Measurements from ENCODE around the gene GREM1. TPM values are rescaled to one million over a fixed set of nuclear protein-coding genes. Genes with fewer than 3 reads are reported as not detected.

Gene GREM1
- total RNA-seq, 1 experiment from 2014 or later = 0.38 TPM

DNA sequence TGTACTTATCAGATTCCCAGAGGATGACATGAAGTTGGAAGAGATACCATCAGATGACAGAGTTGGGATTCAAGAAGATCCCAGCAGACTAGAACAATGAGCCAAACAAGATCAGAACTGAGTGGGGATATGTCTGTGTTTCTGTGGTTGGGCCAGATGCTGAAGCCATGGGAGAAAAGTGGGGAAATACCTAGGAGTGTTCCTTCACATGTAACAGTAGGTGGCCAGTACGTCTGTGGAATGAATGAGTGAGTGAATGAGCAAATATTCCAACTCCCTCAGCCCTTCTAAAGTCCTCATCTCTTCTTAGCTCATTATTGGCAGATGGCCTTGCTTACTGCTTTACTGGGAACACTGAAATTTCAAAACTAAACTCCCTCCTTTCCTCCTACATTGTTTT, 32.2 kb upstream of the GREM1 start:
- Histone ChIP-seq H3K27me3 (ENCODE audit: control insufficient read depth, insufficient read depth, low read length) (no peaks in the 10 kb centered on the region), H3K36me3 (replicated peaks; ENCODE audit: control insufficient read depth, insufficient read depth, low read length) (peaks cover 2% of the 10 kb centered on the region), H3K4me3 (ENCODE audit: insufficient read depth, low read depth, low read length) (no peak overlapping the region)
- no peak for DNase-seq

DNA sequence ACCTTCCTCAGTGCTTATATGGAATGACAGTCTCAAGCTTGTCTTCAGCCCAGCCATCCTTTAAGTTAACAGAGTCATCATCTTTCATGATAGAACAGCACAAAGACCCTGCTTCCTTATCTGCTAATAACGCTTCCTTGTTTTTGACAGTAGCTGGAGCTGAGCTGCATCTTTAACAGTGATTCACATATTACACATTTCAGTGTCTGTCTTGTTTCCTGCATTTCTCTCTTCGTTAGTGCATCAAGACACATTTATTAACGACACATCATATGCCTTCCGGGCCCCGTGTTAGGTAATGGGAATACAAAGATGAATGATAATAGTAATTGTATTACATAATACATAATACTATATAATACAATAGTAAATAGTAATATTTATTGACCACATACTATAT, 30.2 kb upstream of the GREM1 start:
- Histone ChIP-seq H3K27me3 (ENCODE audit: control insufficient read depth, insufficient read depth, low read length) (no peaks in the 10 kb centered on the region), H3K36me3 (replicated peaks; ENCODE audit: control insufficient read depth, insufficient read depth, low read length) (no peaks in the 10 kb centered on the region; the same call in 1 of the 2 replicates), H3K4me3 (ENCODE audit: insufficient read depth, low read depth, low read length) (no peak overlapping the region)
- no peak for DNase-seq

DNA sequence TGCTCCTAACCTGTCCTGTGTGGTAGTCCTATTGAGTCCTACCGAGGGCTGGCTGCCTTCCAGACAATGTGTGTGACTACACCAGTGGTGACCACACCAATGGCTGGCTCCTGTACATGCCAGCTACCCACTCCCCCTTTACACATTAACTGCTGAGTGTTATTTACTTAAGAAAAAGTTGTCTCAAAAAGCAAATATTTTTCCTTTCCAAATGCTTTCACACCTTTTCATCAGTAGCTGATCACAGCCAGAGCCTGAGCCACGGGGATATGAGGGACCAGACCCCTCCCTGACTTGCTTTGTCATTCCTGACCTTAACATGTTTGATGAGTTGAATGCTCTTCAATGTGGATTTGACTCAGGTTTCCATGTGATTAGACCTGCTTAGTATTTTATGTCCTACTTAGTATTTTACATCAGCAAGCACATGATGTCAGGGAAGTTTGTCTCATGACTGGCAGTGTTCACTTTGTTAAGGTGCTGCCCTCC, 29.6 kb upstream of the GREM1 start:
- H3K36me3 ChIP-seq (replicated peaks; ENCODE audit: control insufficient read depth, insufficient read depth, low read length) = no peaks in the 10 kb centered on the region; the same call in 1 of the 2 replicates
- DNase-seq = no peak
- H3K4me3 ChIP-seq (ENCODE audit: insufficient read depth, low read depth, low read length) = no peak overlapping the region
- no peaks in the 10 kb centered on the region for H3K27me3 ChIP-seq (ENCODE audit: control insufficient read depth, insufficient read depth, low read length)

- Histone ChIP-seq H3K27me3 (ENCODE audit: control insufficient read depth, insufficient read depth, low read length) (no peaks in the 10 kb centered on the region), H3K4me3 (ENCODE audit: insufficient read depth, low read depth, low read length) (no peak overlapping the region), H3K36me3 (replicated peaks; ENCODE audit: control insufficient read depth, insufficient read depth, low read length) (no peaks in the 10 kb centered on the region; the same call in 1 of the 2 replicates)
- DNase-seq = no peak
These were observed 26.7 kb upstream of the GREM1 start for GRCh38 chr15:32690941-32691688.

- no peaks in the 10 kb centered on the region for H3K27me3 ChIP-seq (ENCODE audit: control insufficient read depth, insufficient read depth, low read length)
- no peaks in the 10 kb centered on the region; the same call in 1 of the 2 replicates for H3K36me3 ChIP-seq (replicated peaks; ENCODE audit: control insufficient read depth, insufficient read depth, low read length)
- H3K4me3 ChIP-seq (ENCODE audit: insufficient read depth, low read depth, low read length) = no peak overlapping the region
- no peak for DNase-seq
These were observed 26.1 kb upstream of the GREM1 start for GRCh38 chr15:32691689-32692038.

GRCh38 chr15:32692286-32692685, 25.5 kb upstream of the GREM1 start:
- no peak for DNase-seq
- H3K4me3 ChIP-seq (ENCODE audit: insufficient read depth, low read depth, low read length) = no peak overlapping the region
- no peaks in the 10 kb centered on the region; the same call in 1 of the 2 replicates for H3K36me3 ChIP-seq (replicated peaks; ENCODE audit: control insufficient read depth, insufficient read depth, low read length)
- H3K27me3 ChIP-seq (ENCODE audit: control insufficient read depth, insufficient read depth, low read length) = no peaks in the 10 kb centered on the region

- Histone ChIP-seq H3K27me3 (ENCODE audit: control insufficient read depth, insufficient read depth, low read length) (no peaks in the 10 kb centered on the region), H3K36me3 (replicated peaks; ENCODE audit: control insufficient read depth, insufficient read depth, low read length) (no peaks in the 10 kb centered on the region), H3K4me3 (ENCODE audit: insufficient read depth, low read depth, low read length) (no peak overlapping the region)
- DNase-seq = no peak
These were observed 23.4 kb upstream of the GREM1 start for GRCh38 chr15:32694222-32694983.

GRCh38 chr15:32698773-32699390, 18.9 kb upstream of the GREM1 start:
- H3K36me3 ChIP-seq (replicated peaks; ENCODE audit: control insufficient read depth, insufficient read depth, low read length) = no peaks in the 10 kb centered on the region
- peak; percentile 45 for DNase-seq
- no peak overlapping the region for H3K4me3 ChIP-seq (ENCODE audit: insufficient read depth, low read depth, low read length)
- no peaks in the 10 kb centered on the region for H3K27me3 ChIP-seq (ENCODE audit: control insufficient read depth, insufficient read depth, low read length)

GRCh38 chr15:32700501-32701150, 17.2 kb upstream of the GREM1 start:
- Histone ChIP-seq H3K27me3 (ENCODE audit: control insufficient read depth, insufficient read depth, low read length) (no peaks in the 10 kb centered on the region), H3K36me3 (replicated peaks; ENCODE audit: control insufficient read depth, insufficient read depth, low read length) (no peaks in the 10 kb centered on the region), H3K4me3 (ENCODE audit: insufficient read depth, low read depth, low read length) (no peak overlapping the region)
- DNase-seq = no peak

GRCh38 chr15:32701863-32702262, 15.9 kb upstream of the GREM1 start:
- no peaks in the 10 kb centered on the region for H3K36me3 ChIP-seq (replicated peaks; ENCODE audit: control insufficient read depth, insufficient read depth, low read length)
- no peak overlapping the region for H3K4me3 ChIP-seq (ENCODE audit: insufficient read depth, low read depth, low read length)
- no peaks in the 10 kb centered on the region for H3K27me3 ChIP-seq (ENCODE audit: control insufficient read depth, insufficient read depth, low read length)
- no peak for DNase-seq

- Histone ChIP-seq H3K4me3 (ENCODE audit: insufficient read depth, low read depth, low read length) (no peak overlapping the region), H3K36me3 (replicated peaks; ENCODE audit: control insufficient read depth, insufficient read depth, low read length) (no peaks in the 10 kb centered on the region), H3K27me3 (ENCODE audit: control insufficient read depth, insufficient read depth, low read length) (no peaks in the 10 kb centered on the region)
- no peak for DNase-seq
These were observed 13.3 kb upstream of the GREM1 start for GRCh38 chr15:32704395-32704981.

DNA sequence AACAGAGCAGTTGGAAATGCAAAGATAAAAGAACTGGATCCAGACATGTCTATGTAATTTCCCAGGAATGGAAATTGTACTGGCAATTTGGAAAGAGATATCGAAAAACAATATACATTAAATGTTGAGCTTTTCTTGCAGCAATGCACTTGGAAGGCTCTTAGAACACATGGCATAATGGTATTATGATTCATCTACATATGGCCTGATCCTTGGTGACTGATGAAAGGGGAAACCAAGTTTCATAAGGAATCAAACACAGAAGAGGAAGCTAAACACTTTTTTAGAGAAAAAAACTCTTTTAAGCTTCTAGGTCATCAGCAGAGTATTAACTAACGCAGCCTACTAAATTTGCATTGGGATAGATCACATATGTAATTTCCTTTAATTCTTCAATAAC, 12.4 kb upstream of the GREM1 start:
- no peak for DNase-seq
- no peaks in the 10 kb centered on the region for H3K27me3 ChIP-seq (ENCODE audit: control insufficient read depth, insufficient read depth, low read length)
- H3K4me3 ChIP-seq (ENCODE audit: insufficient read depth, low read depth, low read length) = no peak overlapping the region
- H3K36me3 ChIP-seq (replicated peaks; ENCODE audit: control insufficient read depth, insufficient read depth, low read length) = no peaks in the 10 kb centered on the region

DNA sequence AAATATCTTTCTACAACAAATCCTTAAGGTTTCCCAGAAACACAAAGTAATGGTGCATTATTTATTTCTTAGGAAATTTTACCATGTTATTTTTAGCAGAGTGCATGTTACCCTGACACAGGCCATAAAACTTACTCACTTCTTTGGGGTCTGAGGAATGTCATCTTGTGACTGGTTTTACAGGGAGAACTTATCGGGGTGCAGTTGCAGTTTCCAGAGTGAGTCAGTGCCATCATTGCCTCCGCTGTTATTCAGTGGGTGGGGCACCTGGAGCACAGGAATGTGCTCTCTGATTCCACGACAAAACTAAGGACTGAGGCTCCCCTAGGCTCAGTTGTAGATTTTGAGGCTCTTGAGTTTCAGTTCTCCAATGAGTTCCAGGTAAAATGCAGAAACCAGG, 11.1 kb upstream of the GREM1 start:
- Histone ChIP-seq H3K4me3 (ENCODE audit: insufficient read depth, low read depth, low read length) (no peak overlapping the region), H3K36me3 (replicated peaks; ENCODE audit: control insufficient read depth, insufficient read depth, low read length) (no peaks in the 10 kb centered on the region), H3K27me3 (ENCODE audit: control insufficient read depth, insufficient read depth, low read length) (no peaks in the 10 kb centered on the region)
- no peak for DNase-seq

DNA sequence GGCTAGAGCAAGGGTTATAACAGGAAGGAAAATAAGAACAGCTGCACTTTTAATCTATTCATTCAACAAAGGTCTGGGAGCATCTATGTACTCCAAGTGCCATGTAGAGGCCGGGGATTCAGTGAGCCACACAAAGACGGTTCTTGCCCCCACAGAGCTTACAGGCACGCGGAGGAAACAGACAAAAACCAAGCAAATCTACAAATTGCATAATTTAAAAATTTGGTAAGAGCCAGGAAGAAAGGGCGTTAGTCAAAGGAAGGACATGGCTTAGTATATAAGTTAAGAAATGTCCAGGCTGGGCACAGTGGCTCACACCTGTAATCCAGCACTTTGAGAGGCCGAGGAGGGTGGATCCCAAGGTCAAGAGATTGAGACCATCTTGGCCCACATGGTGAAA, 10.4 kb upstream of the GREM1 start:
- no peak for DNase-seq
- H3K27me3 ChIP-seq (ENCODE audit: control insufficient read depth, insufficient read depth, low read length) = no peaks in the 10 kb centered on the region

More for the DNA sequence above, 10.4 kb upstream of the GREM1 start:
- H3K36me3 ChIP-seq (replicated peaks; ENCODE audit: control insufficient read depth, insufficient read depth, low read length) = no peaks in the 10 kb centered on the region
- no peak overlapping the region for H3K4me3 ChIP-seq (ENCODE audit: insufficient read depth, low read depth, low read length)

Data from H7 (cell line).